Stimulated activated CD4-positive, alpha-beta T cell treated with anti-CD3 and anti-CD28 coated beads, Interleukin-4, amount 100 ng/mL, for 24 hours (primary cell): ENCODE results near the gene ARHGAP12.

ENCODE experiments used
- DNase-seq: peaks from one replicate; pipeline ENCODE4 v3.0.0-alpha.2; 2020

Gene ARHGAP12

DNA sequence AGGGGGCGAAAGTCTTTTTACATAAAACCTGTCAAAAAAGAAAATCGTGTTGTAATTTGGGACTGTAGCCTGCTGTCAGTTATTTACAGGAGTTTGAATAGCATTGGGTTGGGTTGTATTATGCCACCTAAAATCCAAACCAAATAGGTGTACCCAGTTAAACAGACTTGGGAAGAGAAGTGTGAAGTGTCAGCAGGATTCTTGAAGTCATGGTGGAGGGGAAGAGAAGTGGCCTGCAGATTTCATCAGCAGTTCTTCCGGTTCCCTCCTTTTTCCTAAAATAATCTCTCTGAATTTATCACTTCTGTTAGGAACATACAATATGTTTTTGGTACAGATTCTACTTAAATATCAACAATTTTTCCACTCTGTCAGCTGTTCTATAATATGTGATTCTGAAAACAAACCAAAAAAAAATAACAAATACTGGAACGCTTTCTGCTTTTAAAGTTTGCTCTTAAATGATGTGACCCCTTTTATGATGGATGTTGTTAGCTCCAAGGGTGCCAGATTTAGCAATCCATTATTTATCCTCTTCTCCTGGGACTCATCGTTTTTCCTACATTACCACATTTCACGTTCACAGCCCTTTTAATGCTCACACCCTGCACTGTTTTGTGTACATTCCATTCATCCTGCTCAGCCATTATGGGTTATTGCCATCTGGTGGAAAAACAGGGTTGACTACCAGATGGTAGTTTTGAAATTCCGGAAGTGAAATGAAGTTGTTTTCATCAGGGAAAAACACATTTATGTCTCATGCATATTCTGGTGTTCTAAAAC is 18.7 kb upstream of the ARHGAP12 start:
- DNase-seq, result no peak

DNA sequence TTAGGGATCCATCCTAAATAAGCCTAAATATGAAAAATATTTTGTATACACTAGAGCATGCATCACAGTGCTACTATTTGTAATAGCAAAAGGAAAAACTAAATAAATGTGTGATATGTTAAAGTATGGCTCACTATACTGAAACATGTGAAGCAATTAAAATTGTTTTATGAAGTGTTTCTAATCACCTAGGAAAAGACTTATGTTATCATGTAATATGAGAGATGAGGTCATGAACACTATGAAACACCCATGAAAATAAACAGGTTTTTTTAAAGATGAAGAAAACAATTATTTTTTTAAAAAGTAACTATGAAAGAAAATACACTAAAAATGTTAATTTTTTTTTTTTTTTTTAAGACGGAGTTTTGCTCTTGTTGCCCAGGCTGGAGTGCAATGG is 16.8 kb upstream of the ARHGAP12 start:
- DNase-seq, result no peak

DNA sequence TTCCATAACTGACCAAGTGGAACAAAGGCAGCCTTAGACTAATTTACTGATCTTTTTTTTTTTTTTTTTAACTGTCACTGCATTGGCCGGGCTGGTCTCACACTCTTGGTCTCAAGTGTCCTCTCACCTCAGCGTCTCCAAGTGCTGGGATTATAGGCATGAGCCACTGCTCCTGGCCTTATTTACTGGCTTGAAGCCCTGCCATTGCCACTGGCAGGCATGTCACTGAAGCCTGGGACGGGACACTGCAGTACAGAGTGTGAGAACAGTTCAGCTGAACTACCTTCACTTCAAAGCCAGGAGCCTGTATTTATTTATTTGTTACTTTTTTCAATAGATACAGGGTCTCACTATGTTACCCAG is 15.4 kb upstream of the ARHGAP12 start:
- no peak for DNase-seq

DNA sequence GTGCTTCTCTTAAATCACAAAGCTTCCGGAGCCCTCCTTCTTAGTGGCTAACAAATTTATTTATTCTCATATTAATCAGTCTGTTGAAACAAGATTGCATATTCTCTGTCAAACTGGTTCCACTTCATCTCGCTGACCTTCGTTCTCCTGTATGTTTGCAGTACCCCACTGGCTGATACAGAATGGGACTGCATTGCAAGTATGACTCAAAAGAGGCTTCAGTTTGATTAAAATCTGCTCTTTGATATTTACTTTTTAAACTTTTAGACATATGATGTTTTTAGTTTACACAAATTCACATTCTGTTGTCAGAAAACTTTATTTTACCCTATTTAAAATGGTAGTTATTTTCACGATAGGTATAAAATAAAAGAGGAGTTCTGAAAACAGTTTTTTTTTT is 14.3 kb upstream of the ARHGAP12 start:
- DNase-seq, result no peak

DNA sequence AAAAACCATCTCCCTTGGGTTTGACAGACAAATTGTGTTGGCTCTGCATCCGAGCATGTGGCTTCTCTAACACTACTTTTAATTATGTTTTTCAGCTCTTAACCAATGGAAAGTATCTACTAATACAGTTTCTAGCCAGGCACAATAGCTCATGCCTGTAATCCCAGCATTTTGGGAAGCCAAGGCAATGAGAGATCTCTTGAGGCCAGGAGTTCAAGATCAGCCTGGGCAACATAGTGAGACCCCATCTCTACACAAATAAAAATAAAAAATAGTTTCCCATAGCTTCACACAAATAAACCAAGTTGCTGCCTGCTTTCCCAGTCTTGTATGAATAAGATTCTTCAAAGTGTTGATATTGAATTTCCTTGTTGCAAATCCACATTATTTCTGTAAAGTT is 13.8 kb upstream of the ARHGAP12 start:
- no peak for DNase-seq

DNA sequence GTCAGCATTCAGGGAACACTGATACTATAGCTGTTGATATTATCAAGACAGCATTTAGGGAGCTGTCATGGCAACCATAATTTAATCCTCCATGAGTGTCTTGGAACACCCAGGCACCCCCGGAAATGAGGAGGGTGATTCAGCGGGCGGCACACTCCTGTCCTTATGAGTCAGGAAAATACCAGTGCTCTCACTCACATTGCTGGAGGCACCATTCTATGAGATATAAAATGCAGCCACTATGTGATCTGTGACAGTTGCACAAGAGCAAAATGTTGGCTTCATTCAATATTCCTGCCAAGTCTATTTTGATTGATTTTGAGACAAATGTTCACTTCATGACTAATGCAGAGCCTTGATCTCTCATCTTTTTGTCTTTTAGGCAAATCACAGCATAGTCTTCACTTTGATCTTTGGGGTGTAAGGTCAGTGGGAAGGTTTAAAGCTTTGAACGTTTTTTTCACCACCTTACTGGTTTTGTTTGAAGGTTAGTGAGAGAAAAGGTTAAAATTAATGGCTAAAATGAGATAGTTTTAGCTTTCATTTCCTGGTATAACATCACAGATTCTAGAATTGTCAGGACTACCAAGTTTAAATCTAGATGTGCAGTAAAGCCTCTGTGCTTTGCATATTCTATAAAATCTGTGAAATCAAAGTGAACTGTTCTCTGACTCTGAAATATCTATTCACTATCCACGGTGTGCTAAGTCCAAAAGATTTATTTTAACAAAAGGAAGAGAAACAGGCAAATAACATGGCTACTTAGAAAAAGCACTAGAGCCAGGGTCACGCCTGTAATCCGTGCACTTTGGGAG is 12.4 kb upstream of the ARHGAP12 start:
- no peak for DNase-seq

DNA sequence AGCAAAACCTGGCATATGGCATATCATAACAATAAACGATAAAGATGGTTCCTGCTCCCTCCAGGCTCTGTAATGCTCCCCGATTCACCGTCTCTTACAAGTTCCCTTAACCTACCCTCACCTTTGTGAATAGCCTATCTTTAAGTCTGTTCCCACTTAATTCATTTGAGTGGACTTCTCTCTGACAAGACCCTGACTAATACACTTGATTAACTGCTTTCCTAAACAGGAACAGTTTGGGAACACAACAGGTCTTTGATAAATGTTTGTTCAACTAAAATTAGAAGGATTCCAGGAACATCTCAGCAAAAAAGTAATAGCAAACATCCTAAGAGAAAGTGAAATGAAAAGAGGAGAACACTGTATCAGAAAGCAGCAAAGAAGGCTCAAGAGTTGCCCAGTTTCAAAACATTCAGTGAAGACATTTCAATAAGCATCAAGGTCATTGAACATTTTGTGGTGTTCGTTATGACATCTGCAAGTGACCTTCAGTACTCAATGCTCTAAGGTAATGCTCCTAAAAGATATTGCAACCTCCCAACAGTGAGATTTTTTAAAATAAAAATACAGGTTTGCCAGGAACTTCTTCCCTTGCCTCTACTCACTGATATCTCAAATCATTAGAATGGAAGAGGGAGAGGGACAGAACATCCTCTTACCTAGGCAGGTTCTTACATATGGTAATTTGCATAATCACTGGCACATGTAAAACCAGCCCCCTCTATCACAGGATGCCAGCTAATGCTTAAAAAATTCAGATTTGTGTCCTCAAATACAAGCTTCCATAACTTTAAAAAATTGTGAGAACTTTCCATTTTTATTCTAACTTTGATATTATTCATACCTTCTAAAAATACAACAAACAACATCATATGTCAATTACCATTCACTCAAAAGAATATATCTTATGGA is 11.4 kb upstream of the ARHGAP12 start:
- DNase-seq, result no peak

DNA sequence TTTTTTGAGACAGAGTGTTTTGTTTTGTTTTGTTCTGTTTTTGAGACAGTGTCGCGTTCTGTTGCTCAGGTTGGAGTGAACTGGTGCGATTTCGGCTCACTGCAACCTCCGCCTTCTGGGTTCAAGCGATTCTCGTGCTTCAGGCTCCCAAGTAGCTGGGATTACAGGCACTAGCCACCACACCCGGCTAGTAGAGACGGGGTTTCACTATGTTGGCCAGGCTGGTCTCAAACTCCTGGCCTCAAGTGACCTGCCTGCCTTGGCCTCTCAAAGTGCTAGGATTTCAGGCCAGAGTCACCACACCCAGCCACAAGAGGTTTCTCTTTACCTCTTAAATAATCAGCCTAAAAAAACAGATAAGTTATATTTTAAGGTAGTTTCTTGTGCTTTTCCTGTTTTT is 8.7 kb upstream of the ARHGAP12 start:
- DNase-seq, result no peak

DNA sequence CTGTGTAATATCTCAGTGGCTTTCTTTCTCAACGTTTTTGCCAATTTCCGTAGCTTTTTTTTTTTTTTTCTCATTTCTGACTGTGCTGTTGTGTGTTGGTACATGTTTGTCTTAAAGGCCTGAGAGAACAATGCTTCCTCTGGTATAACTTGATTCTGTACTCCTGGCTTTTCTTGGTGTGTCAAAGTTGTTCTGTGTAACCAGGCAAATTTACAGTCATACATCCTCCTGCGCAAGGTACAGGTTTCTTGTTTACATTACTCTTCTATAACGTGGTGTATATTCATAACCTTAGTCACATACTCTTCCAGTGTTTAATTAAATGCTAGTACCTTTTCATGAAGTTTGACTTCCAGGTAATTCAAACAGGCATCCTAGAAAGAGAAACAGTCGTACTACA is 8.3 kb upstream of the ARHGAP12 start:
- DNase-seq, result no peak

DNA sequence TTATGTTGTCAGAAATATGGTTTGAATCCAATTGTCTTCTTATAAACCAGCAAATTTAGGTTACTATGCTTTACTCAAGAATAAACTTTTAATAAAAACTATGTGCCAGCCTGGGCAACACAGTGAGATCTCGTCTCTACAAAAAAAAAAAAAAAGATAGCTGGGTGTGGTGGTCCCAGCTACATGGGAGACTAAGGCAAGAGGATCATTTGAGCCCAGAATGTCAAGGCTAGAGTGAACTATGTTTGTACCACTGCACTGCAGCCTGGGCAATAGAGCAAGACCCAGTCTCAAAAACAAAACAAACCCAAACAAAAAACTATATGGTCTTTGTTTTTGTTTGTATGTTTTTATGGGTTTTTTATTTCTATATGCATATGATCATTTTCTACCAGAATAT is 7.5 kb upstream of the ARHGAP12 start:
- DNase-seq, result no peak

DNA sequence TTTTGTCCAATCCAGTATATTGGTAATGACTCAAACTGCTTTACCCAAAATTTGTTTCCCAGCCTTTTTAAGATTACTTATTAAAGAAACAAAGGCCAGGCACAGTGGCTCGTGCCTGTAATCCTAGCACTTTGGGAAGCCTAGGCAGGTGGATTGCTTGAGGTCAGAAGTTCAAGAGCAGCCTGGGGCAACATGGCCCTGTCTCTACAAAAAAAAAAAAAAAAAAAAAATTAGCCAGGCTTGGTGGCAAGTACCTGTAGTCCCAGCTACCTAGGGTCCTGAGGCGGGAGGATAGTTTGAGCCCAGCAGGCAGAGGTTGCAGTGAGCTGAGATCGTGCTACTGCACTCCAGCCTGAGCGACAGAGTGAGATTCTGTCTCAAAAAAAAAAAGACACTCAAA is 7.0 kb upstream of the ARHGAP12 start:
- DNase-seq, result no peak

DNA sequence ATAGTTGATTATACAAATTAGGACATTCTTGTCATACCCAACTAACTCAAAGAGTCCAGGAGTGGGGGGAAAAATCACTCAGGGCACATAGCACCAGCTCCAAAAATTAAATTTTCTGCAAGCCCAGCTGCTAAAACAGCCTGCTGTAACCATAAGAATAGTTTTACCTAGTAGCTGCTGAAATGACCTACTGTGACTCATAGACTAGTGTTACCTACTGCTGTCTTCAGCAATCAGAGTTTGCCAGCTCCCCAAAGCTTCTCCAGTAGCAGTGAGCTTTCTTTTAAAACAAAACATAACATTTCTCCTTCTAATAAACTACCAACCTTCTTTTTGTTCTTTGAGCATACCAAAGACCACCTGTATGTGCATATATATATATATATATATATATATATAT is 4.2 kb upstream of the ARHGAP12 start:
- DNase-seq, result no peak

DNA sequence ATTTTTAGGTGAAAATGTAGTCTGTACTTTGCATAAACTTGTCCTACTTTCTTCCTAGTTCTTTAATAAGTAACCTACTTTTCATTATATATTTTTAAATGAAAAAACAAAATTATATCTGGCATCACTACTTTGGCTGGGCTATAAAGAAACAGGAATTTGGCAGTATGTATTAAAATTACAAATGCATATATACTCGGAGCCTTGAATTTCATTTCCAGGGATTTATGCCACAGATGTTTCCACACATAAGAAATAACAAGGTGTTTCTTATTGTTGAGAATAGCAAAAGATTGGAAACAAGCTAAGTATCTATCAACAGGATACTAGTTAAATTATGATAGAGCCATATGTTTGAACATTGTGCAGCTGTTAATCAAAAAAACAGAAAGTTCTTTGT is 2.2 kb upstream of the ARHGAP12 start:
- DNase-seq, result no peak

DNA sequence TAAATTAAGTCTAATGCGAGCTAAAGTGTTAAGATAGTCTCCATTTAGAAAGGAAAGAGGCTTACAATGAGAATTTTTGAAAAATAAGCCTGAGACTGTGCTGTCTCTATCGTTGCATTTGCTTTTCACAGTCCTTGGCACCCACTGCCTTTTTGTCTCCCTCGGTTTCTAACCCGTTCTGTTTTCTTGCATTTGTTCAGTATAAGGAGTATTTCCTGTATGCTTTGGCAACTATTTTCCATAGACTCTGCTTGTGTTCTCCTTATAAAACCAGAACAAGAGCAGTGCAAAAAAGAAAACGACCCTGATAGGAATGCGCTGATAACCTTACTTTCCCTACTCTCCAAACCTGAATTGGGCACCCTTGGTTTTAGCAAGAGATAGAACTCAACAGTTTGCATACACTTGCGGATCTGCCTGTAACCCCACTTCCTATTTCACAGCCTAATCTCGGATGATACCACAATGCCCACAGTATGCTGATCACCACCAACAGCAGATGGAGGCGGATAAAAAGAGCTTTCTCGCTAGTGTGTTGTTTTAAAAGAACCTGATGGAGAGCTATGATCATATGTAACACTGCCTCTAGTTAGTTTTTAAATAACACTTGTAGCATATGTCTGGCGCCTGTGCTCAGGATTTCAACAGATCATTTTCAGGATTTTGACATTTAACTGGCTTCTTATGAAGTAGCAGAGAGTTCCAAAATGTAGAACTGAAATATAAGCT is 1.6 kb upstream of the ARHGAP12 start:
- DNase-seq, result peak; percentile 14

DNA sequence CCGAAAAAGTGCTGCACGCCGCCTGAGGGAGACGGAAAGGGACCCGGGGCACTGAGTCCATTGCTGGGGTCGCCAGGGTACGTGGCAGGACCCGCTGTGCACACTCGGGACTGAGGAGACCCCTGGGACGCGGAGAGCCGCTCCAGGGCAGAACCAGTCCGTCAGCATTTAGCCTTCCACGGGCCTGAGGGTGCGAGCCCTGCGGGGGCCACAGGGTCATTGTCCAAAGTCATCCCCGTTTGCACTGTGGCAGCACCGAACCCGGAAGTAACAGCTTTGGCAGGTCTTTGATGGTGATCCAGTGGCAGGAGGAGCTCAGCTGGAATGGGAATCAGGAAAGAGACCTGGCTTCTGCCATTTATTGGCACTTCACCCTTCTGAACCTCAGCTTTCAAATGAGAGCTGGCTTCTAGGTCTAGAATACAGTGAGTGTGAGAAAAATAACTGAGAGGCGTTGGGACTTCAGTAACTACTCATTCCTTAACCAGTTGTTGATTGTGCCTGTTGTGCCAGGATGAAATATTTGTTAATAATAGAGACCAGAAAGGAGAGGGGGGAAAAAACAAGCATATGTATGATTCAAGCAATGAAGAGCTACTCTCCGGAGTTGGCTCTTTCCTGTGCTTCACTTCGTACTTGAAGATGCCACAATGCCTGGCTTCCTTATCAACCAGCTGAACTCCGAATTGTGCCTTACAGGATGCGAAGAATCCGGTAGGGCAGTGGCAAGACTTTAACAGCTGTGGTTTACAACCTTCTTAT is 811 bp upstream of the ARHGAP12 start:
- peak; percentile 8 for DNase-seq

DNA sequence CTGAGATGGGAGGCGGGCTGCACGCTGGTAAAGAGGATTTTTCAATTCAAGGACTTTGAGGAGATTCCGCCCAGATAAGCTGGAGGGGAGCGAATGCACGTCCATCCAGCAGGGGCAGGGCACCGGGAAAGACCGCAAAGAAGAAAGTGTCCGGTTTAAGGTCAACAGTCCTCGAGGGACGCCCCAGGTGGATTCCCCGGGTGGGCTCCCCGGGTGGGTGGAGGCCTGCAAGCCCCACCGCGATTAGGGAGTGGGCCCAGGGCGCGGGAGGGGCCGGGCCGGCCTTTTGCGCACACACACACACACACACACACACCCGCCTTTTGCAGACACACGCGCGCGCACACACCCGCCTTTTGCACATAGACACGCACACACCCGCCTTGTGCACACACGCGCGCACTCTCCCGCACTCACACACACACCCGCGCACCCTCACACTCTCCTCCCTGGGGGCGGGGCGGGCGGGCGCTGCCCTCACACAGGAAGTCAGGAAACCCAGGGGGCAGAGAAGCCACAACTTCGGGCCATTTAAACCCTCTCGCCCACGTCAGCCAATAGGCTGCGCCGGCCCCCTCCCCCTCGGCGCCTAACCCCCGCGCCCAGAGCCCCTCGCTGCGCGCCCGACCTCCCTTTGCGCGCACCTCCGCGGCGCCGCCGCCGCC is 615 bp downstream of the ARHGAP12 start:
- DNase-seq, result peak; percentile 45

DNA sequence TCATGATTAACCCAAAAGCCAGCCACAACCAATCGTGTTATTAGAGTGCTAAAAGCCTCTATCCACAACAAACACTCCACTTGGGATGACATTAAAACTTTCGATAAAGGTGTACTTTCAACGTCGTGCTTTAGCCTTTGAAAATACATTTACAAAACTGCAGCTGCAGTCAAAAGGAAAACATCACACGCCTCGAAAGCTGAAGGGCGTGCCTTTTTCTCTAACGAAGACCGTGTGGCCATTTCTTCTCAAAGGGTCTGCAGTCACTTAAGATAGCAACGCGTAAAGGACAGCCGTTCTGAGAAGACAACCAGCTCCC is 1.1 kb downstream of the ARHGAP12 start:
- DNase-seq, result peak; percentile 22

DNA sequence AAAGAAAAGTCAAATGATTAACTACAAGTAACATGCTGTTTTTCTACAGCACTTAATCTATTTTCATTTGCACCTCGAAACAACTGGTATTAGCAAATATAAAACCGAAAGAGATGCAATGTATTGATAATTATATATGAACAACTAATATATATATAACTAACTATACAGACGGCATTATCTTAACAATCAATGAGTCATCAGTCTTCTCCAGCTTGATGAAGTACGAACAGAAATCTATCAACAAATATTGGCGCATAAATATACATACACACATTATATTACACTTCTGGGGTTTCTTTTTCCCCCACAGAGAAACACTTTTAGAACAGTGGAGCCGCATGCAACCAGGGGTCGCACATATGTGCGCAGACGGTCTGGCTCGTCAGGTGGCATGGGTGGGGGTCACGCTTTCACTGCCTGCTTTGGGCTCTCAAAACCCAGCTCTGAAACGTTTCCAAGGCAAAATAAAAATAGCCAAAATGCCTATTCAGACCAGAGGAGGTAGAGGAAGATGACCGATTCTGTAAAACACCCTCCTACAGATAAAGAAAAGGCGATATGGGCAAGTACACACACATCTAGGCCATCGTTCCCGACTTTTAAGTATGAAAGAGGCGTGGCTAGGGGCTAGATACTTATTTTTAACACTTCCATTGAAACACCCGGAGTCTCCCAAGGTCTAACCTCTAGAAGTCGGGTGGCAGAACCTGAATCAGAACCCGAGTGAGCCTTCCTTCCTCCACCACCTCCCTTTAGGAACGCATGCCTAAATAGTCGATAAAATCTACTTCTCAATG is 1.7 kb downstream of the ARHGAP12 start:
- DNase-seq, result peak; percentile 8

DNA sequence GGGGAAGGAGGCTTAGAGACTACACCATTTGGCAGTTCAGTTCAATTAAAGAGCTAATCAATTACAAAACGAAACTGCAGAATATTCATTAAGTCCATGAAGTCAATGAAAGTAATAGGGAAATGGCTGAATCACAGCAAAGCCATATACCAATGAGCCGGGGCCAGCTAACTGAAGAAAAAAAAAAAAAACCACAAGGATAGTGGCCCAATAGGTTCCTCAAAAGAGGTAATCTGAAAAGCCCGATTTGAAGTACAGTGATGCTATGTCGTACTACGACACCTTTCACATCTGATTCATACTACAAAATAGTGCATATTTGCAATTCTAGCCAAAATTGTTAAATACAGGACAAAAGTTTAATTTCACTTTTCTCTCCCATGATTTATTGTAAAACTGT is 2.5 kb downstream of the ARHGAP12 start:
- no peak for DNase-seq

DNA sequence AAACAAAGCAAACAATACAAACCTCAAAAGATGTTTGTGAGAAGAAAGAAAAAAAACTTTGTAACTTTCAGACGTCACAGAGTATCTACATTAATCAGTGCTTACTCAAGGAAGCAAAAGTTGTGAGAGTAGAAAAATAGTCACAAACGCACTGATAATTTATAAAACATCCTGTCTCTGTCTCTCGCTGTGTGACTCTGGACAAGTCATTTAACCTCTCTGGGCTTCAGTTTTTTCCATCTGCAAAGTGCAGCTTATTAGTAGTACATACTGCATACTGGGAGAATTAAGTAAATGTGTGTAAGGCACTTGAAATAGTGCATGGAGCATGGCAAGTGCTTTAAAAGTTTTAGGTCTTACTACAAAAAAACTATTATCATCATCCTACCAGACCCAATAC is 3.8 kb downstream of the ARHGAP12 start:
- no peak for DNase-seq

DNA sequence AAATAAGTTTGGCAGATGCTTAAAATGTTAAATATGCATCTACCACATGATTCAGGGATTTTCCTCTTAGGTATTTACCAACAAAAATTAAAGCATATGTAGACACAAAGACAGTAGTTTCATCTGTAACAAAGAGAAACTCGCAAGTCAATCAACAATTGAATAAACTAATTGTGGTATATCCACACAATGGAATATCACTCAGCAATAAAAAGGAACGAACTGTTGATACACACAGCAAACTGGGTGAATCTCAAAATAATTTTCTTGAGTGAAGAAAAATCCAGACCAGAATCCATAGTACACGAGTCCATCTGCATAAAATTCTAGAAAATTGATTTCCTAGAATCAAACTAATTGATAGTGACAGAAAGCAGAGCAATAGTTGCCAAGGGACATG is 5.2 kb downstream of the ARHGAP12 start:
- DNase-seq, result no peak
